Fibroblast of mammary gland (primary cell): ENCODE results near the gene PNN.
A peak's percentile ranks its signal among the peaks of the same experiment; 100 is the strongest.
"Not testable (repeated sequence)": the region's sequence is repeated elsewhere in the genome, so short reads cannot be mapped to it uniquely, and the experiment has no call there.

ENCODE experiments used
- DNase-seq: peaks from one replicate; pipeline ENCODE4 v3.0.0-alpha.2; 2010; ENCODE audit warnings: low read depth
- H3K4me3 ChIP-seq: 2 replicates; pipeline ENCODE4 v1.5.1; 2011; ENCODE audit warnings: low read depth, mild to moderate bottlenecking, low read length, moderate library complexity; ENCODE audit not compliant: control insufficient read depth
- TF ChIP-seq, protein P1 (sequence below): conservative IDR thresholded peaks from 2 replicates; pipeline ENCODE4 v1.5.1; 2011; ENCODE audit warnings: low read depth, low read length, inconsistent platforms; ENCODE audit not compliant: control insufficient read depth, insufficient read depth

Gene PNN

DNA sequence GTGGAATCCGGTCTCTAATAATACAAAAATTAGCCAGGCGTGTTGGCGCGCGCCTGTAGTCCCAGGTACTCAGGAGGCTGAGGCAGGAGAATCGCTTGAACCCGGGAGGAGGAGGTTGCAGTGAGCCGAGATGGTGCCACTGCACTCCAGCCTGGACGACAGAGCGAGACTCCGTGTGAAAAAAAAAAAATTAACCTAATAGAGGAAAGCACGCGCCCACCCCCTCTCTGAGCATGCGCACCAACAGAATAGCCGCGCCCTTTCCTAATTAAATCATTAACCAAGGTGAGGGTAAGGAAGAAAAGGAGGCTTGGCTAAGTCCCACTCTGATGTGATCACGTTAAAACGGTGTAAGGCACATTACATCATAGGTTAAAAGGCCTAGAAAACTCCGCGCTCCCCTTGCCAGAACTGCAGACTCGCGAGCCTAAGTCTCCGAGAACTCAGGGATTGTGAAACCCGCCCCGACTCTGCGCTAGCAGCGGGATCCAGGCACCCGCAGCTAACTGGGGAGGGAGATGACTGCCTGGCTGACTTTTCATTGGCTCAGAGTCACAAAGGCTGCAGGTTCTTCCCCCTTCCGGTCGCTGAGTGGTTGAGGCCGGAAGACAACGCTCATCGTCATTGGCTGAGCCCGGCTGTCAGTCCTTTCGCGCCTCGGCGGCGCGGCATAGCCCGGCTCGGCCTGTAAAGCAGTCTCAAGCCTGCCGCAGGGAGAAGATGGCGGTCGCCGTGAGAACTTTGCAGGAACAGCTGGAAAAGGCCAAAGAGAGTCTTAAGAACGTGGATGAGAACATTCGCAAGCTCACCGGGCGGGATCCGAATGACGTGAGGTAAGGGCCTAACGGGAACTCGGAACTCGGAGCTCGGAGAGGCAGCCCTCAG lies at the start of gene PNN:
Gene PNN (plus strand): TSS at position 695 of the 885 bp plus-strand sequence. CDS start 26 bp downstream, at position 721.
- TF ChIP-seq, protein P1, sequence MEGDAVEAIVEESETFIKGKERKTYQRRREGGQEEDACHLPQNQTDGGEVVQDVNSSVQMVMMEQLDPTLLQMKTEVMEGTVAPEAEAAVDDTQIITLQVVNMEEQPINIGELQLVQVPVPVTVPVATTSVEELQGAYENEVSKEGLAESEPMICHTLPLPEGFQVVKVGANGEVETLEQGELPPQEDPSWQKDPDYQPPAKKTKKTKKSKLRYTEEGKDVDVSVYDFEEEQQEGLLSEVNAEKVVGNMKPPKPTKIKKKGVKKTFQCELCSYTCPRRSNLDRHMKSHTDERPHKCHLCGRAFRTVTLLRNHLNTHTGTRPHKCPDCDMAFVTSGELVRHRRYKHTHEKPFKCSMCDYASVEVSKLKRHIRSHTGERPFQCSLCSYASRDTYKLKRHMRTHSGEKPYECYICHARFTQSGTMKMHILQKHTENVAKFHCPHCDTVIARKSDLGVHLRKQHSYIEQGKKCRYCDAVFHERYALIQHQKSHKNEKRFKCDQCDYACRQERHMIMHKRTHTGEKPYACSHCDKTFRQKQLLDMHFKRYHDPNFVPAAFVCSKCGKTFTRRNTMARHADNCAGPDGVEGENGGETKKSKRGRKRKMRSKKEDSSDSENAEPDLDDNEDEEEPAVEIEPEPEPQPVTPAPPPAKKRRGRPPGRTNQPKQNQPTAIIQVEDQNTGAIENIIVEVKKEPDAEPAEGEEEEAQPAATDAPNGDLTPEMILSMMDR = no peak
- peak; percentile 100 for DNase-seq
- peak within 1 kb of the TSS; percentile 97 for H3K4me3 ChIP-seq

DNA sequence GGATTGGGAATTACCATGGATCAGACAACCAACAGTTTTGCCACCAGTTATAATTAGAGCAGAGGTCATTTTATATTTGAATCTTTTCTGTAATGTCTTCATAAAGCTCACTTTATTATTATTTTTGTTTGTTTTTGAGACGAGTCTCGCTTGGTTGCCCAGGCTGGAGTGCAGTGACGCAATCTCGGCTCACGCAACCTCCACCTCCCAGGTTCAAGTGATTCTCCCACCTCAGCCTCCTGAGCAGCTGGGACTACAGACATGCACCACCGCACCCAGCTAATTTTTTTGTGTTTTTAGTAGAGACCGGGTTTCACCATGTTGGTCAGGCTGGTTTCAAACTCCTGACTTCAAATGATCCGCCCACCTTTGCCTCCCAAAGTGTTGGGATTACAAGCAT lies 37.2 kb upstream of the PNN start:
- DNase-seq, H3K4me3 ChIP-seq: not testable (repeated sequence)

DNA sequence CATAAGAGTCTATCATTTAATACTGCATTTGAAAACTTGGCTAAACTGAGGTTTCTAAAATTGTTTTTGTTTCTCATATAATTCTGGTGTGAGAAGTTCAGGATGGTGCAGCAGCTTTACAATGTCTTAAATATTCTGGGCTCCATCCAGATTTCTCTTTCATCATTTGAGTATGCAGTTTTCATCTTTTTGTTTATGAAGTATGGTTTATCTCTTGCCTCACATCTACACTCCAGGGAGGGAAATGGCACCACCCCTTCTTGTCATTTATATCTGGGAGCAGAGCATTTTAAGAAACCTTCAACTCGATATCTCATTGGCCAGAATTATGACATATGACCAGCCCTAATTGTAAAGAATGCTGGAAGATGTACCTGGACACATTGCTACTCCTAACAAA lies 36.6 kb upstream of the PNN start:
- no peak overlapping the region for H3K4me3 ChIP-seq
- TF ChIP-seq, protein P1 = no peak
- no peak for DNase-seq

DNA sequence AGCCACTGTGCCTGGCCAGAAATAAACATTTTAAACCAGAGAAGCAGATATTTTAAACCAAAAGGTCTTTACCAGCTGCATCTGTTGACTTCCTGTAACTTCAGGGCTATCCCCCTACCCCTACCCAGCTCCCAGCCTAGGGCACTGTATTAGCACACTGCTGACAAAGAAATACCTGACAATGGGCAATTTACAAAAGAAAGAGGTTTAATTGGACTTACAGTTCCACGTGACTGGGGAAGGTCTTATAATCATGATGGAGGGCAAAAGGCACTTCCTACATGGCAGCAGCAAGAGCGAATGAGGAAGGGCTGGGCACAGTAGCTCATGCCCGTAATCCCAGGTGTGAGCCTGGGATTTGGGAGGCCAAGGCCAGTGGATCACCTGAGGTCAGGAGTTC lies 34.9 kb upstream of the PNN start:
- H3K4me3 ChIP-seq = no peak overlapping the region
- TF ChIP-seq, protein P1 = no peak
- no peak for DNase-seq

DNA sequence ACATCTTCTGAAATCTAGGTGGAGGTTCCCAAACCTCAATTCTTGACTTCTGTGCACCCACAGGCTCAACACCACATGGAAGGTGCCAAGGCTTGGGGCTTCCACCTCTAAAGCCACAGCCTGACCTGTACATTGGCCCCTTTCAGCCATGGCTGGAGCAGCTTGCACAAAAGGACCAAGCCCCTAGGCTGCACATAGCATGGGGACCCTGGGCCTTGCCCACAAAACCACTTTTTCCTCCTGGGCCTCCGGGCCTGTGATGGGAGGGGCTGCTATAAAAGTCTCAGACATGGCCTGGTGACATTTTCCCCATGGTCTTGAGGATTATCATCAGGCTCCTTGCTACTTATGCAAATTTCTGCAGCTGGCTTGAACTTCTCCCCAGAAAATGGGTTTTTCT lies 33.4 kb upstream of the PNN start:
- H3K4me3 ChIP-seq, DNase-seq: not testable (repeated sequence)

DNA sequence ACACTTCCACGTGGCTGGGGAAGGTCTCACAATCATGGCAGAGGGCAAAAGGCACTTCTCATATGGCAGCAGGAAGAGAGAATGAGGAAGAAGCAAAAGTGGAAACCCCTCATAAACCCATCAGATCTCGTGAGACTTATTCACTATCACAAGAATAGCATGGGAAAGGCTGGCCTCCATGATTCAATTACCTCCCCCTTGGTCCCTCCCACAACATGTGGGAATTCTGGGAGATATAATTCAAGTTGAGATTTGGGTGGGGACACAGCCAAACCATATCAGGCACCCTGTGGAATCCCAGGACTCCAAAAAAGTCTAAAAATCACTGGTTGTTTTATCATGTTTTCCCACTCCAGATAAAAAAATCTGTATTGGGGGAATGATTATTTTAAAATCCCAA lies 31.8 kb upstream of the PNN start:
- H3K4me3 ChIP-seq, DNase-seq: not testable (repeated sequence)

DNA sequence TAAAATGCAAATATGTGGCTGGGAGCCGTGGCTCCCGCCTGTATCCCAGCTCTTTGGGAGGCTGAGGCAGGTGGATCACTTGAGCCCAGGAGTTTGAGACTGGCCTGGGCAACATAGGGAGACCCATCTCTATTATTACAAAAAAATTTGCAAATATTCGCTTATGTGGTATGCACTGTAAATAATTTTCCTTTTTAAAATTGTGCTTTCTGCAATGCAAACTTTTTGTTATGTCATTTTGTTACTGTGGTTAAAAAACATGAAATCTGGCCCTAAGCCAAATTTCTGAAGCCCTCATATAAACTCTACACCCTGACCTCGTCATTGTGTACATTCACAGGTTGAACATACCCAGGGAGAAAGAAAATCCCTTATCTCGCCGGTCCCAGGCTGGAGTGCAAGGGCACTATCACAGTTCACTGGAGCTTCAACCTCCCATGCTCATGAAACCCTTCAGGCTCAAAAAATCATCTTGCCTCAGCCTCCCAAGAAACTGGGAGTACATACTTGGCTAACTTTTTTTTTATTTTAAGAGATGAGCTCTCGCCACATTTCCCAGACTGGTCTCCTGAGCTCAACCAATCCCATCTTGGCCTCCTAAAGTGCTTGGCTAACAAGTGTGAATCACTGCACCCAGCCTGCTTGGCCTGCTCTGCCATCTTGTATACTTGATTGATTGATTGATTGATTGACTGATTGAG lies 29.6 kb upstream of the PNN start:
- H3K4me3 ChIP-seq = no peak overlapping the region
- TF ChIP-seq, protein P1 = no peak
- no peak for DNase-seq

DNA sequence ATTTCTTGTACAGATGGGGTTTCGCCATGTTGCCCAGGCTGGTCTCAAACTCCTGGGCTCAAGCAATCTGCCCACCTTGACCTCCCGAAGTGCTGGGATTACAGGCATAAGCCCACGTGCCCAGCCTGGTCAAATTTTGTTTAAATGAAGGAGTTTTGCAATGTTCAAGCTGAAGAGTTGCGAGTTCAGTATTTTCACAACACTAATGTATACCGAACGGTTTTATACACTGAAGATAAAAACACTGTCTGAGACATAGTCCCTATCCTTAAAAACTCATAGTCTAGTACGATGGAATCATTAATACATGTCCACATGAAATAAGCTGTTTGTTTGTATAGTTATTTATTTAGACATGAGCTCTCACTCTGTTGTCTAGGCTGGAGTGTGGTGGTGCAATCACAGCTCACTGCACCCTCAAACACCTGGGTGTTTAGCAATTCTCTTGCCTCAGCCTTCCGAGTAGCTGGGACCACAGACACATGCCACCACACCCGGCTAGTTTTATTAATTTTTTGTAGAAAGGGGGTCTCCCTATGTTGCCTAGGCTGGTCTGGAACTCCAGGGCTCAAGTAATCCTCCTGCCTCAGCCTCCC lies 20.4 kb upstream of the PNN start:
- TF ChIP-seq, protein P1 = no peak
- no peak overlapping the region for H3K4me3 ChIP-seq
- DNase-seq = no peak
